Right lobe of liver (tissue), 4 donors: Measurements from ENCODE around the gene EDC4.

ENCODE experiments used
- POLR2A ChIP-seq: fragments of 450-650 bp; IDR thresholded peaks from one replicate; pipeline ENCODE4 v1.6.1; 2017; ENCODE audit warnings: antibody characterized with exemption, mild to moderate bottlenecking
- TF ChIP-seq, protein P1 (sequence below), 4 donors: fragments of 200-600 bp in 3 of 4; fragments of 450-650 bp in 1 of 4; IDR thresholded peaks; one replicate each; pipeline versions ENCODE4 v1.5.1 to v1.8.0; 2016 to 2022; ENCODE audit warnings: antibody characterized with exemption in 4 of 4, mild to moderate bottlenecking in 2 of 4
- donor health status: DM: no; HTN: no; CAD: no.
- donor health status: DM: no; HTN: no; CAD: no.
- donor health status: DM: no; HTN: yes; CAD: no.

DNA sequence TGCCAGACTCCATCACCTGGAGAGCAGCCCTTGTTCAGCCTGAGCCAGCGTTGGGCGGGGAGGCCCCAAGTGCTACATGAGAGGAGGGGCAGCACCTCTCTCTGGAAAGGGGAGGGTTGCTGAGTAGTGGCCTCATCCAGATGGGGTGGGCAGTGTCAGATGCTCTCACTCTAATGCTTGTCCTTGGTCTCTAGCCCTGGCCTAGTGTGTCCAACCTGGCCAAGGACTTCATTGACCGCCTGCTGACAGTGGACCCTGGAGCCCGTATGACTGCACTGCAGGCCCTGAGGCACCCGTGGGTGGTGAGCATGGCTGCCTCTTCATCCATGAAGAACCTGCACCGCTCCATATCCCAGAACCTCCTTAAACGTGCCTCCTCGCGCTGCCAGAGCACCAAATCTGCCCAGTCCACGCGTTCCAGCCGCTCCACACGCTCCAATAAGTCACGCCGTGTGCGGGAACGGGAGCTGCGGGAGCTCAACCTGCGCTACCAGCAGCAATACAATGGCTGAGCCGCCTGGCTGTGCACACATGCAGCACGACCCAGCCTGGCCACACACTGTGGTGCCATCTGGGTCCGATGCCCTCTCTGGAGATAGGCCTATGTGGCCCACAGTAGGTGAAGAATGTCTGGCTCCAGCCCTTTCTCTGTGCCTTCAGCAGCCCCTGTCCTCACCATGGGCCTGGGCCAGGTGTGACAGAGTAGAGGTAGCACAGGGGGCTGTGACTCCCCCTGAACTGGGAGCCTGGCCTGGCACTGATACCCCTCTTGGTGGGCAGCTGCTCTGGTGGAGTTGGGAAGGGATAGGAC, 54.5 kb downstream of the EDC4 start:
- TF ChIP-seq, protein P1, sequence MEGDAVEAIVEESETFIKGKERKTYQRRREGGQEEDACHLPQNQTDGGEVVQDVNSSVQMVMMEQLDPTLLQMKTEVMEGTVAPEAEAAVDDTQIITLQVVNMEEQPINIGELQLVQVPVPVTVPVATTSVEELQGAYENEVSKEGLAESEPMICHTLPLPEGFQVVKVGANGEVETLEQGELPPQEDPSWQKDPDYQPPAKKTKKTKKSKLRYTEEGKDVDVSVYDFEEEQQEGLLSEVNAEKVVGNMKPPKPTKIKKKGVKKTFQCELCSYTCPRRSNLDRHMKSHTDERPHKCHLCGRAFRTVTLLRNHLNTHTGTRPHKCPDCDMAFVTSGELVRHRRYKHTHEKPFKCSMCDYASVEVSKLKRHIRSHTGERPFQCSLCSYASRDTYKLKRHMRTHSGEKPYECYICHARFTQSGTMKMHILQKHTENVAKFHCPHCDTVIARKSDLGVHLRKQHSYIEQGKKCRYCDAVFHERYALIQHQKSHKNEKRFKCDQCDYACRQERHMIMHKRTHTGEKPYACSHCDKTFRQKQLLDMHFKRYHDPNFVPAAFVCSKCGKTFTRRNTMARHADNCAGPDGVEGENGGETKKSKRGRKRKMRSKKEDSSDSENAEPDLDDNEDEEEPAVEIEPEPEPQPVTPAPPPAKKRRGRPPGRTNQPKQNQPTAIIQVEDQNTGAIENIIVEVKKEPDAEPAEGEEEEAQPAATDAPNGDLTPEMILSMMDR (IDR thresholded peaks at IDR 0.05) = no peak
- TF ChIP-seq POLR2A = no peak
